ENCODE results near the gene TOP3A. TPM values are rescaled to one million over a fixed set of nuclear protein-coding genes. Genes with fewer than 3 reads are reported as not detected.

The TOP3A gene
- total and polyA plus RNA-seq, 2 of the 4 experiments (the other 2 are of a cell fraction), result 13.4 to 21.3 TPM

GRCh38 chr17:18229771-18230170, 85.0 kb downstream of the TOP3A start:
- 93% methylated on average over 3 of the region's 7 CpGs; no CpG with 5 or more reads in 1 of the 2 experiments for WGBS, 2 experiments (ENCODE audit: extremely low coverage in 2 of 2, insufficient read length in 1 of 2)
- ChIA-PET CTCF (no interaction called here), POLR2A (ENCODE audit: unreplicated experiment) (no interaction called here)
- H2BK5ac ChIP-seq (ENCODE audit: low read depth, low read length, poor library complexity, severe bottlenecking), result no peak overlapping the region
- no peak overlapping the region for H2BK15ac ChIP-seq (ENCODE audit: low read depth, low read length)
- ATAC-seq (ENCODE audit: low read depth) (no peak), DNase-seq (no peak)
- BruUV-seq (replicated peaks), result no TSS peak
- no peak overlapping the region for H3K4ac ChIP-seq (ENCODE audit: low read depth, low read length)
- H3K79me1 ChIP-seq (ENCODE audit: low read depth in 1 of 2, low read length in 2 of 2), result peaks cover 16 to 74% of the 10 kb centered on the region in 2 experiments
- H3K27me3 ChIP-seq (ENCODE audit: control insufficient read depth, insufficient read depth, low read length), result no peaks in the 10 kb centered on the region
- H3K56ac ChIP-seq (ENCODE audit: extremely low read depth, insufficient read depth, low read length), result no peak overlapping the region
- H3K9me3 ChIP-seq (ENCODE audit: control insufficient read depth, insufficient read depth, low read length), result no peaks in the 10 kb centered on the region
- no peak overlapping the region for H3K14ac ChIP-seq (replicated peaks; ENCODE audit: low read depth, low read length)
- no peak overlapping the region for H3K27ac ChIP-seq (ENCODE audit: insufficient read depth, low read length)
- H3K18ac ChIP-seq (ENCODE audit: low read depth, low read length), result no peak overlapping the region
- dilution Hi-C loops (cut with HindIII; ENCODE audit: low sequenced_read_pairs, unreplicated experiment), result no loop called here
- no peak overlapping the region for H3K9ac ChIP-seq (ENCODE audit: low read depth, low read length)
- H3K36me3 ChIP-seq (ENCODE audit: control insufficient read depth, insufficient read depth, low read length), result peaks cover 27% of the 10 kb centered on the region; the same call in 1 of the 2 replicates
- H4K8ac ChIP-seq (ENCODE audit: low read depth in 2 of 2, low read length in 2 of 2), result no peak overlapping the region
- H2AK9ac ChIP-seq (replicated peaks; ENCODE audit: low read depth, low read length, poor library complexity), result no peak overlapping the region
- intact Hi-C loops (cut with micrococcal nuclease), result no loop called here
- in situ Hi-C loops (cut with MboI; ENCODE audit: low sequenced_read_pairs), result no loop called here
- peaks cover 7% of the 10 kb centered on the region for H3K9me1 ChIP-seq (ENCODE audit: insufficient read depth, low read length)
- no peak overlapping the region for H4K91ac ChIP-seq (ENCODE audit: insufficient read depth, low read depth, low read length)
- no peak overlapping the region for H2AFZ ChIP-seq (replicated peaks; ENCODE audit: low read length, poor library complexity)
- no peak overlapping the region for H2BK120ac ChIP-seq (ENCODE audit: low read depth, low read length)
- H3K23ac ChIP-seq (ENCODE audit: low read depth, low read length), result no peak overlapping the region
- no peak overlapping the region for H3K4me3 ChIP-seq (ENCODE audit: insufficient read depth, low read depth, low read length)
- no peak overlapping the region for H3K4me2 ChIP-seq (ENCODE audit: low read depth, low read length)
- no peak overlapping the region for H4K5ac ChIP-seq (ENCODE audit: low read depth, low read length)
- no peak overlapping the region for H2BK20ac ChIP-seq (ENCODE audit: low read depth, low read length)
- no peak overlapping the region for H2AK5ac ChIP-seq (ENCODE audit: low read depth, low read length)
- H3K4me1 ChIP-seq (ENCODE audit: control insufficient read depth, insufficient read depth, low read length), result peaks cover 11% of the 10 kb centered on the region
- H4K20me1 ChIP-seq (ENCODE audit: insufficient read depth, low read length), result peaks cover 61% of the 10 kb centered on the region
- no peak for TF ChIP-seq CHD1 (IDR thresholded peaks at IDR 0.05; ENCODE audit: low read depth, low read length)
- TF ChIP-seq MXI1 (IDR thresholded peaks at IDR 0.05; ENCODE audit: borderline replicate concordance, low read depth, low read length), result no peak
- no peak for TF ChIP-seq SMC3 (IDR thresholded peaks at IDR 0.05; ENCODE audit: low read depth, low read length)
- no peak for TF ChIP-seq RCOR1 (IDR thresholded peaks at IDR 0.05; ENCODE audit: insufficient replicate concordance, low read length)
- TF ChIP-seq RFX5 (IDR thresholded peaks at IDR 0.05; ENCODE audit: low read depth, low read length), result no peak
- TF ChIP-seq MAFK (IDR thresholded peaks at IDR 0.05; ENCODE audit: low read depth, low read length), result no peak
- TF ChIP-seq CTCF (conservative IDR thresholded peaks at IDR 0.05; ENCODE audit: low read depth, low read length), result no peak
- no peak for TF ChIP-seq ELK1 (IDR thresholded peaks at IDR 0.05; ENCODE audit: borderline replicate concordance, low read depth, low read length)
- TF ChIP-seq NFE2L2 (IDR thresholded peaks at IDR 0.05; ENCODE audit: low read depth, low read length), result no peak
- TF ChIP-seq USF2 (IDR thresholded peaks at IDR 0.05; ENCODE audit: low read depth, low read length), result no peak
- no peak for TF ChIP-seq BHLHE40 (IDR thresholded peaks at IDR 0.05; ENCODE audit: low read depth, low read length)
- TF ChIP-seq CEBPB (IDR thresholded peaks at IDR 0.05; ENCODE audit: low read depth, low read length), result no peak
- TF ChIP-seq RAD21 (IDR thresholded peaks at IDR 0.05; ENCODE audit: low read length), result no peak
- TF ChIP-seq MAZ (IDR thresholded peaks at IDR 0.05; ENCODE audit: borderline replicate concordance, low read depth, low read length), result no peak
- no peak for TF ChIP-seq FOS (IDR thresholded peaks at IDR 0.05; ENCODE audit: low read depth, low read length)
- TF ChIP-seq POLR2A (IDR thresholded peaks at IDR 0.05; ENCODE audit: low read depth, low read length), result no peak

Data from IMR-90 (cell line).